ENCODE data around the gene OPCML.

The OPCML gene

GRCh38 chr11:132988411-132988810 lies 543.9 kb downstream of the OPCML start:
- ATAC-seq (ENCODE audit: low read depth) (no peak), DNase-seq (ENCODE audit: low spot score) (no peak)
- H3K36me3 ChIP-seq (ENCODE audit: low read depth): no peaks in the 10 kb centered on the region
- H3K9me3 ChIP-seq (ENCODE audit: severe bottlenecking): no peaks in the 10 kb centered on the region
- H3K27ac ChIP-seq (ENCODE audit: poor library complexity, severe bottlenecking): no peak overlapping the region
- H3K4me1 ChIP-seq (ENCODE audit: insufficient read depth, poor library complexity, severe bottlenecking): no peaks in the 10 kb centered on the region
- TF ChIP-seq CTCF (IDR thresholded peaks at IDR 0.05; ENCODE audit: poor library complexity, severe bottlenecking): no peak
- H3K4me3 ChIP-seq (ENCODE audit: severe bottlenecking): no peak overlapping the region
- peaks cover 41% of the 10 kb centered on the region for H3K27me3 ChIP-seq (ENCODE audit: insufficient read depth, poor library complexity, severe bottlenecking)

- ATAC-seq (ENCODE audit: low read depth) (no peak), DNase-seq (ENCODE audit: low spot score) (no peak)
- H3K4me3 ChIP-seq (ENCODE audit: severe bottlenecking): no peak overlapping the region
- no peaks in the 10 kb centered on the region for H3K36me3 ChIP-seq (ENCODE audit: low read depth)
- no peak for TF ChIP-seq CTCF (IDR thresholded peaks at IDR 0.05; ENCODE audit: poor library complexity, severe bottlenecking)
- no peak overlapping the region for H3K27ac ChIP-seq (ENCODE audit: poor library complexity, severe bottlenecking)
- no peaks in the 10 kb centered on the region for H3K9me3 ChIP-seq (ENCODE audit: severe bottlenecking)
- H3K4me1 ChIP-seq (ENCODE audit: insufficient read depth, poor library complexity, severe bottlenecking): no peaks in the 10 kb centered on the region
- H3K27me3 ChIP-seq (ENCODE audit: insufficient read depth, poor library complexity, severe bottlenecking): peaks cover 36% of the 10 kb centered on the region
Observed at GRCh38 chr11:132987936-132988335, 544.4 kb downstream of the OPCML start.

- no peaks in the 10 kb centered on the region for H3K9me3 ChIP-seq (ENCODE audit: severe bottlenecking)
- no peak overlapping the region for H3K4me3 ChIP-seq (ENCODE audit: severe bottlenecking)
- no peak for TF ChIP-seq CTCF (IDR thresholded peaks at IDR 0.05; ENCODE audit: poor library complexity, severe bottlenecking)
- H3K36me3 ChIP-seq (ENCODE audit: low read depth): no peaks in the 10 kb centered on the region
- ATAC-seq (ENCODE audit: low read depth): no peak
- no peak overlapping the region for H3K27ac ChIP-seq (ENCODE audit: poor library complexity, severe bottlenecking)
- no peaks in the 10 kb centered on the region for H3K4me1 ChIP-seq (ENCODE audit: insufficient read depth, poor library complexity, severe bottlenecking)
- H3K27me3 ChIP-seq (ENCODE audit: insufficient read depth, poor library complexity, severe bottlenecking): peaks cover 8% of the 10 kb centered on the region
- no peak for DNase-seq (ENCODE audit: low spot score)
Observed at GRCh38 chr11:132983641-132983978, 548.7 kb downstream of the OPCML start.

- TF ChIP-seq CTCF (IDR thresholded peaks at IDR 0.05; ENCODE audit: poor library complexity, severe bottlenecking): no peak
- DNase-seq (ENCODE audit: low spot score) (no peak), ATAC-seq (ENCODE audit: low read depth) (no peak)
- Histone ChIP-seq H3K4me3 (ENCODE audit: severe bottlenecking) (no peak overlapping the region), H3K27ac (ENCODE audit: poor library complexity, severe bottlenecking) (no peak overlapping the region), H3K36me3 (ENCODE audit: low read depth) (no peaks in the 10 kb centered on the region), H3K27me3 (ENCODE audit: insufficient read depth, poor library complexity, severe bottlenecking) (peaks cover 8% of the 10 kb centered on the region), H3K4me1 (ENCODE audit: insufficient read depth, poor library complexity, severe bottlenecking) (no peaks in the 10 kb centered on the region), H3K9me3 (ENCODE audit: severe bottlenecking) (no peaks in the 10 kb centered on the region)
Observed at GRCh38 chr11:132982772-132983640, 549.3 kb downstream of the OPCML start.
